Ascending aorta (tissue), 2 donors: ENCODE data around the gene HCN2. TPM values are rescaled to one million over a fixed set of nuclear protein-coding genes. Genes with fewer than 3 reads are reported as not detected.

Source experiments
- DNase-seq, 2 donors: peaks; one replicate each; pipeline ENCODE4 v3.0.0-alpha.2; 2019; ENCODE audit warnings: low spot score in 2 of 2
- H3K27ac ChIP-seq, 2 donors: fragments of 200-600 bp; sonication (generic); one replicate each; pipeline ENCODE4 v1.5.1; 2016 to 2017; ENCODE audit warnings: mild to moderate bottlenecking in 1 of 2
- H3K27me3 ChIP-seq: fragments of 200-600 bp; sonication (generic); one replicate; pipeline ENCODE4 v1.5.1; 2017
- H3K36me3 ChIP-seq, 2 donors: fragments of 200-600 bp; sonication (generic); one replicate each; pipeline ENCODE4 v1.5.1; 2016
- H3K4me1 ChIP-seq, 2 donors: fragments of 200-600 bp; sonication (generic); one replicate each; pipeline ENCODE4 v1.5.1; 2016 to 2017; ENCODE audit warnings: mild to moderate bottlenecking in 1 of 2
- H3K4me3 ChIP-seq, 2 donors: fragments of 200-600 bp; sonication (generic); one replicate each; pipeline ENCODE4 v1.5.1; 2016 to 2017; ENCODE audit warnings: mild to moderate bottlenecking in 1 of 2
- H3K9me3 ChIP-seq, 2 donors: fragments of 200-600 bp; sonication (generic); one replicate each; pipeline ENCODE4 v1.5.1; 2016
- intact Hi-C: fragments of 100-400 bp; cut with DNase I; formaldehyde crosslinking; loops from one replicate; pipeline ENCODE4 v1.15.1; 2023
- total RNA-seq: library from RNA; depleted of rRNA; stranded (reverse); fragments of >200 nt; gene quantifications from one replicate; pipeline ENCODE4 v1.1.0, GENCODE V29; 2016
- TF ChIP-seq, protein P1 (sequence below), 3 experiments: fragments of 200-600 bp in 2 of 3; fragments of 450-650 bp in 1 of 3; sonication (generic) in 2 of 3; IDR thresholded peaks; one replicate each; pipeline ENCODE4 v1.5.1; 2016 to 2019; ENCODE audit warnings: antibody characterized with exemption in 3 of 3, mild to moderate bottlenecking in 1 of 3, moderate library complexity in 1 of 3

The HCN2 gene
- total RNA-seq, 1 donor from 2014 or later = not detected

DNA sequence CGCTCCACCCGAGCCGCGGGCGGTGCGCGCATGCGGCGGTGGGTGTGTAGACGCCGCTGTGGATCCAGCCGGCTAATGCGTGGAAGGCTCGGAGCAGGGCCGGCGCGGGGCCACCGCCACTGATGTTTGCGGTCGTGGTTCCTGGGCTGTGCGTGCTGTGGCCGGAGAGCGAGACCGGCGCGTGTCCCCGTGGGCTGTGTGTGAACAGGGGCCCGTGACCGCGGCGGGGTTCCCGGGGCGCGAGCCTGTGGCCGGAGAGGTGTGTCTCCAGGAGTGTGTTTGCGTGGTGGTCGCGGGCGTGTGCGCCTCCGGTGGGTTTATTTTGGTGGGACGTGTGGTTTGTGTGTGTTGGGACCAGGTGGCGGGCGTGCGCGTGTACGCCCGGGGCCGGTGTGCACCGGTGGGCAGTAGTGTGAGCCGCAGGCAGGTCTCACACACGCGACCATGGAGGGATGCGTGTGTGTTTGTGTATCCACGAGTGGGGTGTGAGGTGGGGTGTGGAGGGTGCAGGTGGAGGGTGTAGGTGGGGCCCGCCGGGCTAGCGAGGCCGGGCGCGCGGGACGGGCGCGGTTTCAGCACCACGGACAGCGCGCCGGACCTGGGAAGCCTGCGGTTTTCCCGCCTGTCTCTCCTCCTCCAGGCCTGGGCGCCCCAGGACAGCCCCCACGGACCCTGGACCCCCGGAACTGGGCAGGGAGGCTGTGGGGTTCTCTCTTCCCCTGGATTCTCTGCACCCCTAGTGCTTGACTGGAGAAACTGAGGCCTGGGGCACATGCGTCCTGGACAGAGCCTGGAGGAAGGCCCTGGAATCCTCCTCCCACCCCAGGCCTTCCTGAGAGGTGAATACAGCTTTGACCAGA lies 1.6 kb downstream of the HCN2 start:
- Histone ChIP-seq H3K36me3 (no peaks in the 10 kb centered on the region), H3K9me3 (no peaks in the 10 kb centered on the region), H3K27ac (no peak overlapping the region), H3K27me3 (peaks cover 32% of the 10 kb centered on the region), H3K4me1 (peaks cover 2 to 5% of the 10 kb centered on the region in 2 donors), H3K4me3 (no peak overlapping the region)
- TF ChIP-seq, protein P1, sequence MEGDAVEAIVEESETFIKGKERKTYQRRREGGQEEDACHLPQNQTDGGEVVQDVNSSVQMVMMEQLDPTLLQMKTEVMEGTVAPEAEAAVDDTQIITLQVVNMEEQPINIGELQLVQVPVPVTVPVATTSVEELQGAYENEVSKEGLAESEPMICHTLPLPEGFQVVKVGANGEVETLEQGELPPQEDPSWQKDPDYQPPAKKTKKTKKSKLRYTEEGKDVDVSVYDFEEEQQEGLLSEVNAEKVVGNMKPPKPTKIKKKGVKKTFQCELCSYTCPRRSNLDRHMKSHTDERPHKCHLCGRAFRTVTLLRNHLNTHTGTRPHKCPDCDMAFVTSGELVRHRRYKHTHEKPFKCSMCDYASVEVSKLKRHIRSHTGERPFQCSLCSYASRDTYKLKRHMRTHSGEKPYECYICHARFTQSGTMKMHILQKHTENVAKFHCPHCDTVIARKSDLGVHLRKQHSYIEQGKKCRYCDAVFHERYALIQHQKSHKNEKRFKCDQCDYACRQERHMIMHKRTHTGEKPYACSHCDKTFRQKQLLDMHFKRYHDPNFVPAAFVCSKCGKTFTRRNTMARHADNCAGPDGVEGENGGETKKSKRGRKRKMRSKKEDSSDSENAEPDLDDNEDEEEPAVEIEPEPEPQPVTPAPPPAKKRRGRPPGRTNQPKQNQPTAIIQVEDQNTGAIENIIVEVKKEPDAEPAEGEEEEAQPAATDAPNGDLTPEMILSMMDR (IDR thresholded peaks at IDR 0.05) = no peak
- intact Hi-C loops = no loop called here
- no peak for DNase-seq

DNA sequence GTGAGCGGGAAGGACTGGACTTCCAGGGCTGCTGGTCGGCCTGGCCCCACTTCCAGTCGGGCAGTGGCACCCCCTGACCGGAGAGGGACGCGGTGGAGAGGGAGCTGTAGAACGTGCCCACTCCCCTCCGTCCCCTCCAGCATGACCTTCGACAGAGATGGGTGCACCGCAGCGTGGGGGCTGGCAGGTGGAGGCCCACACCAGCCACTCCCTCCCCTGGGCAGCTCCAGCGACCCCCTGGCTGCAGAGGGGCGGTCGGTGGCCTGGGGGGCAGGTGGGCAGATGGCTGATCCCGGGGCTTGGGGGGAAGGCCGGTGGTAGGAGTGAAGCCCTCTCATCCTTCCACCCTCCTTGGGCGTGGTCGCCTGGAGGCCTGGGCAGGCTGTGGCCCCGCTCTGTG lies 2.4 kb downstream of the HCN2 start:
- Histone ChIP-seq H3K4me3 (no peak overlapping the region), H3K36me3 (no peaks in the 10 kb centered on the region), H3K27me3 (peaks cover 32% of the 10 kb centered on the region), H3K4me1 (peaks cover 2 to 5% of the 10 kb centered on the region in 2 donors), H3K9me3 (no peaks in the 10 kb centered on the region), H3K27ac (no peak overlapping the region)
- TF ChIP-seq, protein P1 (IDR thresholded peaks at IDR 0.05) = no peak
- DNase-seq = no peak
- intact Hi-C loops = no loop called here

DNA sequence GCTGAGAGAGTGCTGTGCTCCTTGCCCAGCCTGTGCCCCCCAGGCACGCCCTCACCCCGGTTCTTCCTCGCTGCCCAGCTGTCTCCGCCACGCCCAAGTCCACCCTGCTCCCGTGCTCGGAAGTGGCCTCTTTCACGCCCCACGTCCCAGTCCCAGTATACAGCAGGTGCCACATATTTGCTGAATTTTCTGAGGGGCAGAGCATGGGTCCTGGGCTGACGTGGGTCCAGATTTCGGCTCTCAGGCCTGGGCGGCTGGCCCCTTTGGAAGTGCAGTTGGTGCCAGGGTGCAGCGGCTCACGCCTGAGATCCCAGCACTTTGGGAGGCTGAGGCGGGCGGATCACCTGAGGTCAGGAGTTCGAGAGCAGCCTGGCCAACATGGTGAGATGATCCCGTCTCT lies 3.4 kb downstream of the HCN2 start:
- Histone ChIP-seq H3K27me3 (peaks cover 32% of the 10 kb centered on the region), H3K4me3 (no peak overlapping the region), H3K4me1 (peaks cover 2 to 5% of the 10 kb centered on the region in 2 donors), H3K27ac (no peak overlapping the region), H3K36me3 (no peaks in the 10 kb centered on the region), H3K9me3 (no peaks in the 10 kb centered on the region)
- intact Hi-C loops = no loop called here
- TF ChIP-seq, protein P1 (IDR thresholded peaks at IDR 0.05) = no peak
- no peak for DNase-seq

DNA sequence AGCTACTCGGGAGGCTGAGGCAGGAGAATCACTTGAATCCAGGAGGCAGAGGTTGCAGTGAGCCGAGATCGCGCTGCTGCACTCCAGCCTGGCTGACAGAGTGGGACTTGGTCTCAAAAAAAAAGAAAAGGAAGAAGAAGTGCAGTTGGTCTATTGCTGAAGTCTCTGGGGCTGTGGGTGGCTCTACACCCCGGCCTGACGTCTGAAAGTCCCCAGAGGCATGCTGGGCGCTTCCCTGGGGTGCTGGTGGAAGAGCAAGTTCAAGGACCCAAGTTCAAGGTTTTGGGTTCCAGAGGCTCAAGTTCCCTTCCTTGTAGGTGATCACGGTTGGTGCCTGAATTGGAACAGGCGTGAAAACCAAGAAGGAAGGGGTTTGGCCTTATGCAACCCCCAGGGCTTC lies 3.8 kb downstream of the HCN2 start:
- Histone ChIP-seq H3K9me3 (no peaks in the 10 kb centered on the region), H3K27me3 (peaks cover 28% of the 10 kb centered on the region), H3K4me3 (no peak overlapping the region), H3K36me3 (no peaks in the 10 kb centered on the region), H3K4me1 (peaks cover 2 to 5% of the 10 kb centered on the region in 2 donors), H3K27ac (no peak overlapping the region)
- TF ChIP-seq, protein P1 (IDR thresholded peaks at IDR 0.05) = no peak
- no peak for DNase-seq
- intact Hi-C loops = no loop called here

DNA sequence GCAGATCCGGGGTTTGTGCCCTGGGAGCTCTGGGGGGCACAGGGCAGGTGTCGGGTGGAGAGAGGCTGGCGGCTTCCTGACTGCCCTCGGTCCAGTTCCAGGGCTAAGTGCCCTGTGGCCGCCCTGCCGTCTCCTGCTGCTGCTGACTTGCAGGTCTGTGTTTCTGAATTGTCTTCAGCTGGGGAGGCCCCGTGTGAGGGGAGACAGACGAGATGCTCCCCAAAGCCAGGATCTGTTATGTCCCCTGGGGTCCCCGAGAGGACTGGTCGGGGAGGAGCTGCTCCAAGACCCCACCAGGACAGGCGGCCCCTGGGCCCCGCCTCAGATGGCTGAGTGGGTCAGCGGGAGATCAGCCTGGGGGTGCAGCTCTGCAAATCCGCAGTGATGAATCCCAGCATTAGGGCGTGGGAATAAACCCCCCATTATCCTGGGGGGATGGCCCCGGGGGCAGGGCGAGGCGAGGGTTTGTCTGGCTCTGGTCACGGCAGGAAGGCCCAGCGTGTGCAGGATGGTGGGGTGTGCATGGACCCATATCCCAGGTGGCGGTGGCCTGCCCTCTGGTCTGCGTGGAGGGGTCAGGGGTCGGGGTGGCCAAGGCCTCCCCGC lies 4.7 kb downstream of the HCN2 start:
- peaks cover under 1 to 5% of the 10 kb centered on the region in 2 donors for H3K4me1 ChIP-seq
- H3K4me3 ChIP-seq = no peak overlapping the region
- H3K9me3 ChIP-seq = no peaks in the 10 kb centered on the region
- intact Hi-C loops = no loop called here
- H3K36me3 ChIP-seq = no peaks in the 10 kb centered on the region
- no peak for DNase-seq
- TF ChIP-seq, protein P1 (IDR thresholded peaks at IDR 0.05) = no peak
- H3K27me3 ChIP-seq = peaks cover 22% of the 10 kb centered on the region
- H3K27ac ChIP-seq = no peak overlapping the region
